Epithelial cell of esophagus (primary cell): ENCODE data around the gene DUSP23.

Source experiments
- DNase-seq: peaks from one replicate; pipeline ENCODE4 v3.0.0; 2010; ENCODE audit warnings: low read depth
- H3K4me3 ChIP-seq: 2 replicates; pipeline ENCODE4 v1.5.1; 2011; ENCODE audit warnings: mild to moderate bottlenecking, low read length, control low read depth
- CTCF ChIP-seq: IDR thresholded peaks from 2 replicates; pipeline ENCODE4 v1.5.1; 2011; ENCODE audit warnings: low read depth, mild to moderate bottlenecking, low read length, control low read depth, inconsistent platforms; ENCODE audit not compliant: insufficient read depth; ENCODE audit errors: missing control alignments

DUSP23 gene

GRCh38 chr1:159765806-159766205 lies 15.0 kb upstream of the DUSP23 start:
- no peak for TF ChIP-seq CTCF
- no peak overlapping the region for H3K4me3 ChIP-seq

GRCh38 chr1:159771127-159771895 lies 9.5 kb upstream of the DUSP23 start:
- no peak overlapping the region for H3K4me3 ChIP-seq
- no peak for DNase-seq
- TF ChIP-seq CTCF = no peak

More at GRCh38 chr1:159765806-159766205, 15.0 kb upstream of the DUSP23 start:
- no peak for DNase-seq

GRCh38 chr1:159774465-159774864 lies 6.3 kb upstream of the DUSP23 start:
- no peak for TF ChIP-seq CTCF
- no peak overlapping the region for H3K4me3 ChIP-seq
- DNase-seq = no peak

- TF ChIP-seq CTCF = peak; percentile 24
- H3K4me3 ChIP-seq = no peak overlapping the region
- DNase-seq = peak; percentile 35
Measured at GRCh38 chr1:159775716-159776115, 5.0 kb upstream of the DUSP23 start.

- TF ChIP-seq CTCF = no peak
- DNase-seq = no peak
- no peak overlapping the region for H3K4me3 ChIP-seq
Measured at GRCh38 chr1:159778266-159778665, 2.5 kb upstream of the DUSP23 start.

- peak; percentile 57 for DNase-seq
- no peak overlapping the region for H3K4me3 ChIP-seq
- TF ChIP-seq CTCF = no peak
Measured at GRCh38 chr1:159779403-159779851, 1.3 kb upstream of the DUSP23 start.

- H3K4me3 ChIP-seq = peak overlapping the region; percentile 72
- no peak for DNase-seq
- no peak for TF ChIP-seq CTCF
Measured at GRCh38 chr1:159781992-159782391, 1.2 kb downstream of the DUSP23 start.
